Fibroblast of lung (primary cell): Measurements from ENCODE around the gene STARD10. TPM values are rescaled to one million over a fixed set of nuclear protein-coding genes. Genes with fewer than 3 reads are reported as not detected.

ENCODE experiments used
- DNase-seq, 2 donors: peaks; one replicate each; pipeline versions ENCODE4 v3.0.0 to v3.0.0-alpha.2; 2010; ENCODE audit warnings: low read depth in 2 of 2
- H2AFZ ChIP-seq: 2 replicates; pipeline ENCODE4 v1.5.1; 2012; ENCODE audit warnings: low read length, control low read depth, inconsistent platforms
- H3K27ac ChIP-seq: 2 replicates; pipeline ENCODE4 v1.5.1; 2011; ENCODE audit warnings: low read length, control low read depth; ENCODE audit not compliant: insufficient read depth
- H3K27me3 ChIP-seq: 2 replicates; pipeline ENCODE4 v1.5.1; 2011; ENCODE audit warnings: mild to moderate bottlenecking, low read length; ENCODE audit not compliant: control insufficient read depth, insufficient read depth
- H3K36me3 ChIP-seq: 2 replicates; pipeline ENCODE4 v1.5.1; 2011; ENCODE audit warnings: low read length; ENCODE audit not compliant: control insufficient read depth, insufficient read depth
- H3K4me1 ChIP-seq: 2 replicates; pipeline ENCODE4 v1.5.1; 2011; ENCODE audit warnings: low read length; ENCODE audit not compliant: control insufficient read depth, insufficient read depth; ENCODE audit errors: extremely low read depth
- H3K4me2 ChIP-seq: 2 replicates; pipeline ENCODE4 v1.5.1; 2011; ENCODE audit warnings: low read length, control low read depth; ENCODE audit not compliant: insufficient read depth; ENCODE audit errors: extremely low read depth
- H3K4me3 ChIP-seq, 4 experiments: fragments of 200-600 bp in 1 of 4; sonication (generic) in 1 of 4; replicated peaks in 1 of 4; 2 replicates each; pipeline ENCODE4 v1.5.1; 2011 to 2016; ENCODE audit warnings: low read length in 4 of 4, low read depth in 3 of 4, mild to moderate bottlenecking in 3 of 4, control low read depth in 2 of 4, inconsistent platforms in 1 of 4, mixed read lengths in 1 of 4; ENCODE audit not compliant: insufficient read depth in 1 of 4; ENCODE audit errors: control extremely low read depth in 1 of 4
- H3K79me2 ChIP-seq: 2 replicates; pipeline ENCODE4 v1.5.1; 2012; ENCODE audit warnings: mild to moderate bottlenecking, low read length, inconsistent platforms; ENCODE audit not compliant: control insufficient read depth, insufficient read depth
- H3K9ac ChIP-seq: 2 replicates; pipeline ENCODE4 v1.5.1; 2011; ENCODE audit warnings: mild to moderate bottlenecking, low read length, control low read depth; ENCODE audit not compliant: insufficient read depth
- H3K9me3 ChIP-seq: 2 replicates; pipeline ENCODE4 v1.5.1; 2012; ENCODE audit warnings: low read depth, low read length; ENCODE audit not compliant: control insufficient read depth, insufficient read depth
- H4K20me1 ChIP-seq: 2 replicates; pipeline ENCODE4 v1.5.1; 2011; ENCODE audit warnings: low read length; ENCODE audit not compliant: control insufficient read depth, insufficient read depth; ENCODE audit errors: extremely low read depth
- CTCF ChIP-seq, 2 donors: IDR thresholded peaks in 1 of 2; conservative IDR thresholded peaks in 1 of 2; 1 replicate in 1 of 2; 2 replicates in 1 of 2; pipeline ENCODE4 v1.5.1; 2011 to 2012; ENCODE audit warnings: low read length in 2 of 2, control low read depth in 1 of 2, inconsistent platforms in 1 of 2, low read depth in 1 of 2, mild to moderate bottlenecking in 1 of 2
- EZH2 ChIP-seq: IDR thresholded peaks from 2 replicates; pipeline ENCODE4 v1.5.1; 2012; ENCODE audit warnings: low read length, control low read depth, mild to moderate bottlenecking; ENCODE audit errors: missing control alignments
- polyA plus RNA-seq, 2 donors: library from polyadenylated mRNA; depleted of rRNA in 1 of 2; stranded (reverse) in 1 of 2; unstranded in 1 of 2; fragments of >200 nt; gene quantifications; 2 replicates each; pipeline ENCODE4 v1.2.1, GENCODE V29; 2011 to 2012; ENCODE audit warnings: missing spikeins in 1 of 2
- total RNA-seq: library from RNA; depleted of rRNA; stranded (reverse); fragments of >200 nt; gene quantifications from 2 replicates; pipeline ENCODE4 v1.2.1, GENCODE V29; 2014

STARD10 gene
- total and polyA plus RNA-seq, 2 donors (not counting 1 experiment from before 2014, with no cell fraction given), result 20.7 to 32.0 TPM

- peaks cover 18% of the 10 kb centered on the region for H3K4me1 ChIP-seq
- H3K27me3 ChIP-seq, result no peaks in the 10 kb centered on the region
- H3K9me3 ChIP-seq, result no peaks in the 10 kb centered on the region
- H2AFZ ChIP-seq, result no peak overlapping the region
- H4K20me1 ChIP-seq, result no peaks in the 10 kb centered on the region
- H3K4me2 ChIP-seq, result no peak overlapping the region
- H3K9ac ChIP-seq, result no peak overlapping the region
- no peak overlapping the region for H3K27ac ChIP-seq
- H3K4me3 ChIP-seq, result no peak overlapping the region
- DNase-seq, result no peak
- no peaks in the 10 kb centered on the region for H3K79me2 ChIP-seq
- TF ChIP-seq EZH2 (no peak), CTCF (conservative IDR thresholded peaks at IDR 0.05 in 1 of 2, IDR thresholded peaks at IDR 0.05 in 1 of 2; ENCODE audit: low read depth in 1 of 2, low read length in 2 of 2) (no peak)
- peaks cover 22% of the 10 kb centered on the region for H3K36me3 ChIP-seq
These were observed 88.1 kb downstream of the STARD10 start for GRCh38 chr11:72705442-72706365.

- Histone ChIP-seq H3K4me1 (peaks cover 18% of the 10 kb centered on the region), H3K4me2 (no peak overlapping the region), H3K4me3 (no peak overlapping the region), H3K9me3 (no peaks in the 10 kb centered on the region), H3K36me3 (peaks cover 20% of the 10 kb centered on the region), H3K27me3 (no peaks in the 10 kb centered on the region), H4K20me1 (no peaks in the 10 kb centered on the region), H3K79me2 (no peaks in the 10 kb centered on the region), H2AFZ (no peak overlapping the region), H3K9ac (no peak overlapping the region), H3K27ac (no peak overlapping the region)
- TF ChIP-seq EZH2 (no peak), CTCF (conservative IDR thresholded peaks at IDR 0.05 in 1 of 2, IDR thresholded peaks at IDR 0.05 in 1 of 2; ENCODE audit: low read depth in 1 of 2, low read length in 2 of 2) (no peak)
- DNase-seq, result no peak
These were observed 89.0 kb downstream of the STARD10 start for GRCh38 chr11:72704783-72705265.

Other genes with a start within 250 kb of the STARD10 start
- 0.50 and 0.77 TPM in 2 replicates for gene PDE2A, start 119.6 kb downstream of the STARD10 start, total RNA-seq
- 0.08 and 2.6 TPM in 2 replicates for gene PDE2A, start 119.6 kb downstream of the STARD10 start, polyA plus RNA-seq
- gene ARAP1, start 41.6 kb downstream of the STARD10 start, total RNA-seq, result 97.3 and 113 TPM in 2 replicates
- 32.8 and 41.8 TPM in 2 replicates for gene ARAP1, start 41.6 kb downstream of the STARD10 start, polyA plus RNA-seq
- 5.6 and 8.8 TPM in 2 replicates for gene ATG16L2, start 20.4 kb upstream of the STARD10 start, total RNA-seq
- gene ATG16L2, start 20.4 kb upstream of the STARD10 start, polyA plus RNA-seq, result 3.3 and 3.8 TPM in 2 replicates